HG02571 (cell line): Measurements from ENCODE around the gene SNRNP25.

Experiments
- ATAC-seq: cut with Tn5 transposase; IDR thresholded peaks from one replicate; pipeline ENCODE4 v1.9.1; 2021; ENCODE audit warnings: mild to moderate bottlenecking, moderate library complexity; ENCODE audit not compliant: unreplicated experiment

Gene SNRNP25

DNA sequence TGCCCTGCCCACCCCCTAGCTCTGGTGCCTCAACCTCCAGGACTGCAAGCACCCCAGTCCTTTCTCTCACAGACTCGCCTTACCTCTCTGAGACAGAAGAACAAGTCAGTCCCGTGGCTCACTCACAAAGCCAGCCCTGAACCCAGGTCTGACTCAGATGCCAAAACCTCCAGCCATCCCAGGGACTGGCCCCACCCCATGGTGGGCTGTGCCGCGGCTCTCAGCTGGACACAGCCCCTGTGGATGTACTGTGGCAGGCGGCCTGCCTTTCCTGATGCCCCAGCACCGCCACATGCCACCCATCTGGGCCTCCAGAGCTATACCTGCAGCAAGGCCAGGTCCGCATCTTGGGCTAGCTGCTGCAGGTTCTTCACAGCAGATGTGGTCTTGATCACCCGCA is 44.2 kb downstream of the SNRNP25 start:
- no peak for ATAC-seq

DNA sequence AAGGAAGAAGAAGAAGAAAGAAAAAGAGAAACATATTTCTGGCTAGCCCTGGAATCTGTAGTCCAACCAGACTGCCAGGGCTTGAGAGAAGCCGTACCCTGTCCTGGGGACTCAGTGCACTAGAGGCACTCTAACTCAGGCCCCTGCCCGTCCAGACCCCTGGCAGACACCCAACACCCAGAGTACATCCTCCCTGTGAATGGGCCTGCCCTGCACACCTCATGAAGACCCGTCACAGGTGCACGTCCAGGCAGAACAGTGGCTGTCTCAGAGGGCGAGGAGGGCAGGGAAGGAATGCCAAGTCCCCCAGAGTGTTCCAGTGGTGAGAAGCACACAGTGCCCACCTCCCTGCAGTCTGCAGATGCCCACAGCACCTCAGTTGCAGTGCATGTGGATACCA is 47.4 kb downstream of the SNRNP25 start:
- no peak for ATAC-seq

DNA sequence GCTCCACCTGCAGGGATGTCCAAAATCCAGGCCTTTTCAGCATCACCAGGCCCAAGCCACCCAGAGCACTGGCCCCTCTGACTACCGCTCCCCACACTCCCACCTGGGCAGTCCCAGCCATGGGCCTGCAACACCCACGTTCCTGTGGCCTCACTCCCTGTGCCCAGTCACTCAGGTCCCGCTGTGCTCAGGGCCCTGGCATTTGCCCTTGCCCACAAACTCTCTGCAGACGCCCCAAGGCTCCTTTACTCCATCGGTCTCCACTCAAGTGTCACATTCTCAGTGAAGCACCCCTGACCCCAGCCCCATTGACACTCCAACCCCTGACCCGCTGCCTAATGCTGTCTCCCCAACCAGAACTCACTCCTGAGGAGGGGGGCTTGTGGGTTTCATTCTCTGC is 48.0 kb downstream of the SNRNP25 start:
- no peak for ATAC-seq

DNA sequence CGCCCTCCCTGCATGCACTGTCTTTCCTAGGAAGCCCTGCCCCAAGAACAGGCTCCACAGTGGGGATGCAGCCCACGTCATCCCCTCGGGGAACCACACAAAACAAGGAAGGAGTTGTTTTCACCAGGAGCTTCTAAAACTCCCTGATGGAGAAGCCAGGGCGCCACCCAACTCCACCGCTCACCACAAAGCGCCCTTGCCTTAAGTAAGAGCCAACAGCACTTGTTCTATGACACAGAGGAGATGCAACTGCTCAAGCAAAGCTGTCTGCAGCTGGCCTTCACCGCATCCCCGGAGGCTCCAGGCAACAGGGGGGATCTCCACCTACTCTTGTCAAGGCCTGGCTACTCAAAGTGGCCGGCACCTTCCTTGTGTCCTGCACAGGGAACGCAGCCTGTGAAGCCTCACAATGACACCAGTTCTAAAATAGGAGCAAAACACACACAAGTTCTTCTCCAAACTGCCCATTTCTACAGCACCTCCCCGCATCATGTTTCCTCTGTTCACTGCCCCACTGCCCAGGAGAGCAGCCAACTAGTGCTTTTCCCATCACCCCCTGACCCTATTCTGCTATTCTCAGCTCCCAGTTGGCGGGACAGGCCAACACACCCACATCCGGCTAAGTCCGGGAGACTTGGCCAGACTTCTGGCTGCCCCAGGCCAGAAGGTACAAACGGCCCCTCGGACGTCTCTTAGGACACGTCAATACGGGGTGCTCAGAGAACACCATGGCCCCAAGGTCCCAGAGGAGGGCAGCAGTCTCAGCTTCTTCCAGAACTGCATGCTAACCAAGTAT is 48.6 kb downstream of the SNRNP25 start:
- ATAC-seq: no peak

GRCh38 chr16:104355-104754 is 50.7 kb downstream of the SNRNP25 start:
- ATAC-seq: no peak

DNA sequence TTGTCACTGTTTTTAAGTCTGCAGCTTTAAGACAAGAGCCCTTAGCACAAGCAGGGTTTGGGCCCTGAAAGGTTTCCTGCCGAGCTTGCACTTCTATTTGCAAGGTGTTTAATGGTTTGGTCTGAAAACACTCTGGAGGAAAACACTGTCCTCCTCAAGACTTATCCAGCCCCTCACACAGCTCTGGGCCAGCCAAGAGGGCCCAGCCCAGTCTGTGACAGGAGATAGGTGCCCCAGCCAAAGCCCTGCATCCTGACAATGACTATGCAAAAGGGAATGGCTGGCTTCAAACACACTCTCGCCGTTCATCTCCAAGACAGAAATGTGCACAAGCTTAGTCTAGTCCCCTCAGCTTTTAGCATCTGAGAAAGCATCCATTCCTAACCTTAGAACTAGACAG is 51.3 kb downstream of the SNRNP25 start:
- ATAC-seq: no peak

GRCh38 chr16:105521-105920 is 51.9 kb downstream of the SNRNP25 start:
- no peak for ATAC-seq

DNA sequence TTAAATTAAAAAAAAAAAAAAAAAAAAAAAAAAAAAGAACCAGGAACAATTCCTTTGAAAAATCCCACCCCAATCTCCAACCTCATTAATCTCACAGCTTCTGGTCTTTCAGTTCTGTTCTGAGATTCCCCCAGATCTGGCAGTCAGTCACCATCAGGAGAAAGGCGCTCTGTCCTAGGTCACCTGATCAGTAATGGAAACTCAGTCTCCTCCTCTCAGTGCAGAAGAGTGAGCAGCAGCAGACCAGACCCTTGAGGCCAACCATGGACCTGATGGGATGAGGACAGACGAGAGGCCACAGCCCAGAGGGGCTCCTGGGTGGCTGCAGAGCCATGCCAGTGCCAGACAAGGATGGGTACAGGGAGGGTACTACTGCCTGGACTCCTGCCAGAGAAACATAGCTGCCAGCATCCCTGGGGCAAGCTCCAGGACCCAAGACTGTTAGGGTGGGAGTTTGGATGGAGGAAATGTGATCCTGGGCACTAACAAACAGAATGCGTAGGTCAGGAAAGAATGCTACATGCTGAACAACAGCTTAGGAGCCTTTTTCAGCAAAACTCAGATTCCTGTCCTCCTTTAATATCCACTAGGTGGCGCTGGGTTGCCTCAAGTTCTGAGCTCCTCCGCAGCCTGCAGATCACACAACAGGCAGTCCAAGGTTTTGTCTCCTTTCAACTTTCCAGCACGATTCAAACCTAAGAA is 53.1 kb downstream of the SNRNP25 start:
- no peak for ATAC-seq
